Endothelial cell (in vitro differentiated cells): ENCODE measurements around the gene CNIH2. TPM values are rescaled to one million over a fixed set of nuclear protein-coding genes. Genes with fewer than 3 reads are reported as not detected.
A peak's percentile ranks its signal among the peaks of the same experiment; 100 is the strongest.

Experiments used
- DNase-seq: peaks from one replicate; pipeline ENCODE4 v3.0.0; 2021; ENCODE audit warnings: low spot score
- H3K27ac Mint-ChIP-seq: one replicate; pipeline ENCODE4 v1.8.0; 2021; ENCODE audit warnings: mixed read lengths, inconsistent platforms; ENCODE audit not compliant: unreplicated experiment
- H3K27me3 Mint-ChIP-seq: one replicate; pipeline ENCODE4 v1.8.0; 2021; ENCODE audit warnings: mild to moderate bottlenecking, moderate library complexity, mixed read lengths, inconsistent platforms; ENCODE audit not compliant: unreplicated experiment
- H3K36me3 Mint-ChIP-seq: one replicate; pipeline ENCODE4 v1.8.0; 2021; ENCODE audit warnings: mild to moderate bottlenecking, low read depth, mixed read lengths, inconsistent platforms; ENCODE audit not compliant: unreplicated experiment
- H3K4me1 Mint-ChIP-seq: one replicate; pipeline ENCODE4 v1.8.0; 2021; ENCODE audit warnings: mild to moderate bottlenecking, mixed read lengths, inconsistent platforms; ENCODE audit not compliant: unreplicated experiment
- H3K4me3 Mint-ChIP-seq: one replicate; pipeline ENCODE4 v1.8.0; 2021; ENCODE audit warnings: mild to moderate bottlenecking, mixed read lengths, inconsistent platforms; ENCODE audit not compliant: unreplicated experiment
- H3K9me3 Mint-ChIP-seq: one replicate; pipeline ENCODE4 v1.8.0; 2021; ENCODE audit warnings: mixed read lengths, inconsistent platforms; ENCODE audit not compliant: unreplicated experiment
- CTCF ChIP-seq: fragments of 200-600 bp; sonication (generic); IDR thresholded peaks from one replicate; pipeline ENCODE4 v1.5.0; 2021; ENCODE audit warnings: antibody characterized with exemption; ENCODE audit not compliant: unreplicated experiment
- total RNA-seq: library from RNA; stranded (reverse); fragmentation: NEBNext Ultra II Directional; extraction: Animal tissue kit (Norgen Biotek cat#: 25700); gene quantifications from one replicate; pipeline ENCODE4 v1.2.1, GENCODE V29; 2021; ENCODE audit not compliant: unreplicated experiment

CNIH2 gene
- total RNA-seq, 1 donor from 2014 or later: 1.9 TPM

- H3K4me3 Mint-ChIP-seq: no peak overlapping the region
- peaks cover 13% of the 10 kb centered on the region for H3K27me3 Mint-ChIP-seq
- peaks cover 8% of the 10 kb centered on the region for H3K36me3 Mint-ChIP-seq
- H3K9me3 Mint-ChIP-seq: no peaks in the 10 kb centered on the region
- peaks cover 22% of the 10 kb centered on the region for H3K4me1 Mint-ChIP-seq
- DNase-seq: no peak
- TF ChIP-seq CTCF: no peak
- no peak overlapping the region for H3K27ac Mint-ChIP-seq
These were observed 48.5 kb downstream of the CNIH2 start for GRCh38 chr11:66326261-66327111.

GRCh38 chr11:66327171-66328030 is 49.4 kb downstream of the CNIH2 start:
- peaks cover 22% of the 10 kb centered on the region for H3K4me1 Mint-ChIP-seq
- no peak for TF ChIP-seq CTCF
- H3K27me3 Mint-ChIP-seq: peaks cover 11% of the 10 kb centered on the region
- peak overlapping the region; percentile 62 for H3K4me3 Mint-ChIP-seq
- no peak for DNase-seq
- H3K9me3 Mint-ChIP-seq: no peaks in the 10 kb centered on the region
- H3K36me3 Mint-ChIP-seq: peaks cover 8% of the 10 kb centered on the region
- H3K27ac Mint-ChIP-seq: peak overlapping the region; percentile 14

- TF ChIP-seq CTCF: no peak
- Mint-ChIP-seq H3K27ac (no peak overlapping the region), H3K36me3 (peaks cover 8% of the 10 kb centered on the region), H3K4me3 (no peak overlapping the region), H3K4me1 (peaks cover 22% of the 10 kb centered on the region), H3K27me3 (peaks cover 11% of the 10 kb centered on the region), H3K9me3 (no peaks in the 10 kb centered on the region)
- no peak for DNase-seq
These were observed 50.0 kb downstream of the CNIH2 start for GRCh38 chr11:66328031-66328301.

- peak; percentile 83 for DNase-seq
- Mint-ChIP-seq H3K4me1 (peaks cover 22% of the 10 kb centered on the region), H3K36me3 (peaks cover 8% of the 10 kb centered on the region), H3K27ac (peak overlapping the region; percentile 88), H3K27me3 (peaks cover 11% of the 10 kb centered on the region), H3K4me3 (peak overlapping the region; percentile 56), H3K9me3 (no peaks in the 10 kb centered on the region)
- TF ChIP-seq CTCF: peak; percentile 94
These were observed 50.5 kb downstream of the CNIH2 start for GRCh38 chr11:66328302-66329144.
